IgD-negative memory B cell (primary cell): ENCODE data around the gene WDR44. TPM values are rescaled to one million over a fixed set of nuclear protein-coding genes. Genes with fewer than 3 reads are reported as not detected.

Experiments
- polyA plus RNA-seq: library from polyadenylated mRNA; unstranded; fragments of 300-500 nt; fragmentation: Illumina TruSeq; gene quantifications from one replicate; pipeline ENCODE4 v1.2.3, GENCODE V29; 2021

The WDR44 gene
- polyA plus RNA-seq, 1 donor from 2014 or later = 4.6 TPM

Other genes with a start within 250 kb of the WDR44 start
- gene KLHL13, start 229.3 kb upstream of the WDR44 start, polyA plus RNA-seq = not detected
- 22.3 TPM for gene DOCK11, start 149.7 kb downstream of the WDR44 start, polyA plus RNA-seq